Activated CD8-positive, alpha-beta memory T cell treated with anti-CD3 and anti-CD28 coated beads for 24 hours (primary cell): ENCODE measurements around the gene PDE8B.

Experiments used
- DNase-seq: peaks from one replicate; pipeline ENCODE4 v3.0.0-alpha.2; 2020

PDE8B gene

GRCh38 chr5:77192441-77193050, 17.9 kb upstream of the PDE8B start:
- DNase-seq, result no peak

GRCh38 chr5:77194762-77195161, 15.7 kb upstream of the PDE8B start:
- no peak for DNase-seq

- DNase-seq, result no peak
These were observed 12.5 kb upstream of the PDE8B start for GRCh38 chr5:77197840-77198554.

GRCh38 chr5:77200663-77201062, 9.8 kb upstream of the PDE8B start:
- no peak for DNase-seq

- DNase-seq, result no peak
These were observed 8.3 kb upstream of the PDE8B start for GRCh38 chr5:77202145-77202544.

- DNase-seq, result no peak
These were observed 5.5 kb upstream of the PDE8B start for GRCh38 chr5:77204967-77205366.

- no peak for DNase-seq
These were observed 1.8 kb upstream of the PDE8B start for GRCh38 chr5:77208507-77209163.

- DNase-seq, result no peak
These were observed 887 bp upstream of the PDE8B start for GRCh38 chr5:77209495-77210090.

- DNase-seq, result no peak
These were observed 647 bp downstream of the PDE8B start for GRCh38 chr5:77210964-77211690.

- no peak for DNase-seq
These were observed 1.2 kb downstream of the PDE8B start for GRCh38 chr5:77211691-77212047.

- no peak for DNase-seq
These were observed 3.1 kb downstream of the PDE8B start for GRCh38 chr5:77213601-77214000.

- no peak for DNase-seq
These were observed 3.7 kb downstream of the PDE8B start for GRCh38 chr5:77214151-77214550.

GRCh38 chr5:77218263-77218662, 7.8 kb downstream of the PDE8B start:
- DNase-seq, result no peak

GRCh38 chr5:77221115-77221514, 10.6 kb downstream of the PDE8B start:
- DNase-seq, result no peak

- DNase-seq, result no peak
These were observed 12.2 kb downstream of the PDE8B start for GRCh38 chr5:77222722-77223121.

GRCh38 chr5:77223653-77224052, 13.2 kb downstream of the PDE8B start:
- DNase-seq, result no peak

GRCh38 chr5:77224672-77225355, 14.3 kb downstream of the PDE8B start:
- no peak for DNase-seq

- no peak for DNase-seq
These were observed 15.1 kb downstream of the PDE8B start for GRCh38 chr5:77225531-77225930.

GRCh38 chr5:77229887-77230286, 19.4 kb downstream of the PDE8B start:
- DNase-seq, result no peak

GRCh38 chr5:77230727-77231470, 20.4 kb downstream of the PDE8B start:
- no peak for DNase-seq

GRCh38 chr5:77231471-77232138, 21.1 kb downstream of the PDE8B start:
- no peak for DNase-seq
